Mesodermal cell (in vitro differentiated cells): ENCODE measurements around the gene PCED1B.
"Not testable (repeated sequence)": the region's sequence is repeated elsewhere in the genome, so short reads cannot be mapped to it uniquely, and the experiment has no call there.

Experiments
- H3K27ac ChIP-seq: 2 replicates; pipeline ENCODE4 v1.7.0; 2013; ENCODE audit warnings: mild to moderate bottlenecking, low read depth, low read length, moderate library complexity; ENCODE audit not compliant: severe bottlenecking
- H3K36me3 ChIP-seq: 2 replicates; pipeline ENCODE4 v1.7.1; 2013; ENCODE audit warnings: mild to moderate bottlenecking, low read length, moderate library complexity; ENCODE audit not compliant: control insufficient read depth, insufficient read depth
- H3K4me1 ChIP-seq: one replicate; pipeline ENCODE4 v1.7.1; 2013; ENCODE audit warnings: mild to moderate bottlenecking, low read length; ENCODE audit not compliant: insufficient read depth, control insufficient read depth, poor library complexity, severe bottlenecking
- H3K4me3 ChIP-seq: 2 replicates; pipeline ENCODE4 v1.7.0; 2013; ENCODE audit warnings: low read length, control low read depth, mild to moderate bottlenecking; ENCODE audit not compliant: insufficient read depth, poor library complexity, severe bottlenecking; ENCODE audit errors: extremely low read depth
- H3K9me3 ChIP-seq: 2 replicates; pipeline ENCODE4 v1.7.1; 2013; ENCODE audit warnings: mild to moderate bottlenecking, low read length, moderate library complexity; ENCODE audit not compliant: control insufficient read depth
- WGBS, 2 experiments: methylation state at CpG; one replicate each; pipeline ENCODE4 v1.1.5; 2013; ENCODE audit warnings: missing lambda C conversion rate in 2 of 2; ENCODE audit not compliant: insufficient coverage in 2 of 2; 5-methylcytosine and 5-hydroxymethylcytosine counted together

Gene PCED1B

DNA sequence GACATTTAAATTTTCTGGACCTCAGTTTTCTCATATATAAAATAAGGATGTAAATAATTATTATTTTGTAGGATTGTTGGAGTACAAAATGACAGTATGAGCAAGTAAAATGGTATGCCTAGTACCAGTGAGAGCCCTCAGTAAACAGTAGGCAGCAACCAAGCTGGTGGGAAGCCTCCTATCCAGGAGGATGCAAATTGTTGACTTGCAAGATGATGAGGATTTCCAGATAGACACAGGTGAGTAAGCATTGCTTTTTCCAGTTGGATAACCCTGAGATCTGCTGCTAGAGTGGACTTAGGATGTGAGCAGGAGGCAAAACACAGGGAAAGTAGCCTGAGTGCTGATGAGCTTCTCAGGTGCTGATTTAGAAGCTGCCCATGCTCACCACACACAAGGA, 28.5 kb downstream of the PCED1B start:
- no peaks in the 10 kb centered on the region for H3K36me3 ChIP-seq

GRCh38 chr12:47110011-47110541, 30.7 kb downstream of the PCED1B start:
- H3K27ac ChIP-seq, result no peak overlapping the region
- no peaks in the 10 kb centered on the region for H3K4me1 ChIP-seq
- no peak overlapping the region for H3K4me3 ChIP-seq
- no CpG with 5 or more reads among the region's 2 CpGs for WGBS, 2 experiments
- H3K36me3 ChIP-seq, result no peaks in the 10 kb centered on the region
- no peaks in the 10 kb centered on the region for H3K9me3 ChIP-seq

More for the DNA sequence above, 28.5 kb downstream of the PCED1B start:
- H3K4me3 ChIP-seq, result no peak overlapping the region
- H3K4me1 ChIP-seq, result no peaks in the 10 kb centered on the region
- H3K27ac ChIP-seq, result no peak overlapping the region
- no peaks in the 10 kb centered on the region for H3K9me3 ChIP-seq

- WGBS, 2 experiments, result 100% methylated on average over 1 to 2 of the region's 2 CpGs
- Histone ChIP-seq H3K36me3 (no peaks in the 10 kb centered on the region), H3K4me1 (no peaks in the 10 kb centered on the region), H3K27ac (no peak overlapping the region), H3K9me3 (no peaks in the 10 kb centered on the region), H3K4me3 (no peak overlapping the region)
These were observed 31.4 kb downstream of the PCED1B start for GRCh38 chr12:47110718-47111391.

- Histone ChIP-seq H3K36me3 (no peaks in the 10 kb centered on the region), H3K4me1 (no peaks in the 10 kb centered on the region), H3K9me3 (no peaks in the 10 kb centered on the region), H3K27ac (no peak overlapping the region), H3K4me3 (no peak overlapping the region)
- 95 to 100% methylated on average over 1 to 2 of the region's 2 CpGs for WGBS, 2 experiments
These were observed 32.0 kb downstream of the PCED1B start for GRCh38 chr12:47111392-47111778.

- WGBS, 2 experiments, result 100% methylated on average over 3 to 4 of the region's 6 CpGs
- Histone ChIP-seq H3K4me3 (no peak overlapping the region), H3K9me3 (no peaks in the 10 kb centered on the region), H3K36me3 (no peaks in the 10 kb centered on the region), H3K27ac (no peak overlapping the region), H3K4me1 (no peaks in the 10 kb centered on the region)
These were observed 32.4 kb downstream of the PCED1B start for GRCh38 chr12:47111854-47112253.

GRCh38 chr12:47112679-47113078, 33.3 kb downstream of the PCED1B start:
- no peak overlapping the region for H3K27ac ChIP-seq
- 83 to 88% methylated on average over 2 of the region's 2 CpGs for WGBS, 2 experiments
- no peaks in the 10 kb centered on the region for H3K9me3 ChIP-seq
- no peaks in the 10 kb centered on the region for H3K4me1 ChIP-seq
- no peaks in the 10 kb centered on the region for H3K36me3 ChIP-seq
- no peak overlapping the region for H3K4me3 ChIP-seq

GRCh38 chr12:47114481-47114892, 35.1 kb downstream of the PCED1B start:
- 96 to 100% methylated on average over 2 to 3 of the region's 5 CpGs for WGBS, 2 experiments
- Histone ChIP-seq H3K4me1 (no peaks in the 10 kb centered on the region), H3K4me3 (no peak overlapping the region), H3K36me3 (no peaks in the 10 kb centered on the region), H3K27ac (no peak overlapping the region), H3K9me3 (no peaks in the 10 kb centered on the region)

GRCh38 chr12:47117305-47117704, 37.9 kb downstream of the PCED1B start:
- WGBS, 2 experiments, result 100% methylated on average over 1 of the region's 3 CpGs; no CpG with 5 or more reads in 1 of the 2 experiments
- H3K36me3 ChIP-seq, H3K4me3 ChIP-seq: not testable (repeated sequence)

DNA sequence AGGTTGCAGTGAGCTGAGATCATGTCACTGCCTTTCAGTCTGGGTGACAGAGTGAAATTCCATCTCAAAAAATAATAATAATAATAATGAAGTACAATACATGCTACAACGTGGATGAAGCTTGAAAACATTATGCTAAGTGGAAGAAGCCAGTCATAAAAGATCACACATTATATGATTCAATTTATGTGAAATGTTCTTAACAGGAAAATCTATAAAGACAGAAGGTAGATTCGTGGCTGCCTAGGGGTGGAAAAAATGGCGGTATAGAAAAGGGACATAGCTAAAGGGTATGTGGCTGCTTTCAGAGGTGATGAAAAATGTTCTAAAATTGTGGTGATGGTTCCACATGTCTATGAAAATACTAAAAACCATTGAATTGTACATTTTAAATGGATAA, 41.3 kb downstream of the PCED1B start:
- no peak overlapping the region for H3K27ac ChIP-seq
- 100% methylated on average over 1 of the region's 3 CpGs; no CpG with 5 or more reads in 1 of the 2 experiments for WGBS, 2 experiments
- no peaks in the 10 kb centered on the region for H3K9me3 ChIP-seq
- H3K36me3 ChIP-seq, result no peaks in the 10 kb centered on the region
- no peak overlapping the region for H3K4me3 ChIP-seq
- H3K4me1 ChIP-seq, result no peaks in the 10 kb centered on the region

More at GRCh38 chr12:47117305-47117704, 37.9 kb downstream of the PCED1B start:
- not testable (repeated sequence) for H3K4me1 ChIP-seq, H3K9me3 ChIP-seq, H3K27ac ChIP-seq

DNA sequence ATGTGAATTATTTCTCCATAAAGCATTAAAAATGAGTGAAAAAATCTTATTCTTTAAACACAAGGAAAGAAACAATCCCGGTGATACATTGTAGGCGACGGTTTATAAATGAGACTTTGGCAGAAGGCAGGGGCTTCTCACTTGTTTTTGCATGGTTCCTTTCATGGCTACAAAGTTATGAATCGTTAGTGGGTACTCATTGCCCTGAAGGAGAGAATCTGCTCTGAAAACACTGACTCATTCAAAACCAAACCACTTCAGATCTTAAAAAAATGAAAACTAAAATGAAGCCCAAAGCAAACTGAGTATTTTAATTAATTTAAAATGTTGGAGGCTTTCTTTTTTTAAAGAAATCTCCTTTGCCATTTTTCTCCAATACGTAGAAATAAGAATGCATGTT, 41.7 kb downstream of the PCED1B start:
- no peak overlapping the region for H3K4me3 ChIP-seq
- H3K27ac ChIP-seq, result no peak overlapping the region
- WGBS, 2 experiments, result 88 to 100% methylated on average over 1 to 4 of the region's 5 CpGs
- H3K9me3 ChIP-seq, result no peaks in the 10 kb centered on the region
- H3K36me3 ChIP-seq, result no peaks in the 10 kb centered on the region
- no peaks in the 10 kb centered on the region for H3K4me1 ChIP-seq

DNA sequence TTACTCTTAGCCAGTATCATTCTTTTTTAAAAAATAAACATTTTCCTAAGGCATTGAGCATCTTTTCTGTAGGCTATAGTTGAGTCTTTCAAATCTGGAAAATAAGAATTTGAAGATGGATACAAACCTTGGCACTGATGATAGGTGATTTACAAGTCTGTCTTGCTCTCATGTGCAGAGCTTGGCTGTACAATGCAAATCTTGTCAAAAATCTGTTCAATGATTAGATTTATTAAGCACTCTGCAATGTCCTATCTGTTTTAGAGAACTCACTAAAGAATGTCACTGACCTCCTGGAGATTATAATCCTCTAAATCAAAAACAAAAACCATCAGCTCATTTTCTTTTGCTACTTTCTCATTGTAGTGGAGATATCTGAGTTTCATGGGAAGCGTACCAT, 43.2 kb downstream of the PCED1B start:
- Histone ChIP-seq H3K27ac (no peak overlapping the region), H3K4me1 (no peaks in the 10 kb centered on the region), H3K9me3 (no peaks in the 10 kb centered on the region), H3K36me3 (no peaks in the 10 kb centered on the region), H3K4me3 (no peak overlapping the region)
- WGBS, 2 experiments, result no CpG with 5 or more reads among the region's 1 CpG
